GM19351 (cell line): Measurements from ENCODE around the gene CEP170B.
"Not testable (repeated sequence)": the region's sequence is repeated elsewhere in the genome, so short reads cannot be mapped to it uniquely, and the experiment has no call there.

Source experiments
- ATAC-seq: cut with Tn5 transposase; IDR thresholded peaks from one replicate; pipeline ENCODE4 v1.9.1; 2021; ENCODE audit warnings: mild to moderate bottlenecking, moderate library complexity; ENCODE audit not compliant: unreplicated experiment

CEP170B gene

GRCh38 chr14:104843442-104844305 lies 21.4 kb upstream of the CEP170B start:
- no peak for ATAC-seq

- no peak for ATAC-seq
Observed at GRCh38 chr14:104844306-104845032, 20.6 kb upstream of the CEP170B start.

GRCh38 chr14:104845033-104845666 lies 19.9 kb upstream of the CEP170B start:
- ATAC-seq = no peak

GRCh38 chr14:104845834-104846441 lies 19.1 kb upstream of the CEP170B start:
- no peak for ATAC-seq

DNA sequence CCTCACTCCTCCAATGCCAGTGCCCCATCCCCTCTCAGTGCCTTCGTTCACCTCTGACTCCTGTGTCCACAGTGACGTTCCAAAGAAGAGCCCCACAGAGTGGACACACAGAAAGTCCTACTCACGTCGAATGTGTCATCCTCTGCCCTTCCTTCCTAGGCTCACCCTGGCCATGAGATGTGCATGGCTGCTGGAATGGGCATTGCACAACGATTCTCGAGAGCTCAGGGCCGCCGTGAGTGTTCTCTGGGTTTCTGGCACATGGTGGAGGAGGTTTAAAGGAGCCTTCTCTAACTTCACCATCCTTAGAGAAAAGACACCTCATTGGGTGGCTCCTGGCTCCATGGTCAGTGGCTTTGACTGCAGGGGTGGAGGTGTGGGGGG lies 12.8 kb upstream of the CEP170B start:
- ATAC-seq = no peak

- ATAC-seq = no peak
Observed at GRCh38 chr14:104855532-104856090, 9.5 kb upstream of the CEP170B start.

- ATAC-seq = no peak
Observed at GRCh38 chr14:104856157-104856868, 8.8 kb upstream of the CEP170B start.

- no peak for ATAC-seq
Observed at GRCh38 chr14:104856869-104857860, 7.9 kb upstream of the CEP170B start.

DNA sequence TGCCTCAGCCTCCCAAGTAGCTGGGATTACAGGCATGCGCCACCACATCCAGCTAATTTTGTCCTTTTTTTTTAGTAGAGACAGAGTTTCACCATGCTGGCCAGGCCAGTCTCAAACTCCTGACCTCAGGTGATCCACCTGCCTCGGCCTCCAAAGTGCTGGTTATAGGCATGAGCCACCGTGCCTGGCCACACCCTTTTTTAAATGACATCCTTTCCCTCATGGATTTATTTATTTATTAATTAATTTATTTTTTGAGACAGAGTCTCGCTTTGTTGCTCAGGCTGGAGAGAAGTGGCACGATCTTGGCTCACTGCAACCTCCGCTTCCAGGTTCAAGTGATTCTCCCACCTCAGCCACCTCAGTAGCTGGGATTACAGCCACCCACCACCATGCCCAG lies 7.1 kb upstream of the CEP170B start:
- not testable (repeated sequence) for ATAC-seq

DNA sequence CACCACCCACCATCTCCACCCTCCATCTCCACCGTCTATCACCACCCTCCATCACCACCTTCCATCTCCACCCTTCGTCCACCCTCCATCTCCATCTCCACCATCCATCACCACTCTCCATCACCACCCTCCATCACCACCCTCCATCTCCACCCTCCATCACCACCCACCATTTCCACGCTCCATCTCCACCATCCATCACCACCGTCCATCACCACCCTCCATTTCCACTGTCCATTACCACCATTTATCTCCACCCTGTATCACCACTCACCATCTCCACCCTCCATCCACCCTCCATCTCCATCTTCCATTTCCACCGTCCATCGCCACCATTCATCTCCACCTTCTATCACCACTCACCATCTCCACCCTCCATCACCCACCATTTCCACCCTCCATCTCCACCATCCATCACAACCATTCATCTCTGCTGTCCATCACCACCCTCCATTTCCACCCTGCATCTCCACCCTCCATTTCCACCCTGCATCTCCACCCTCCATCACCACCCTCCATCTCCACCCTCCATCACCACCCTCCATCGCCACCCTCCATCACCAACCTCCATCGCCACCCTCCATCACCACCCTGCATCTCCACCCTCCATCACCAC lies 6.1 kb upstream of the CEP170B start:
- ATAC-seq = no peak

DNA sequence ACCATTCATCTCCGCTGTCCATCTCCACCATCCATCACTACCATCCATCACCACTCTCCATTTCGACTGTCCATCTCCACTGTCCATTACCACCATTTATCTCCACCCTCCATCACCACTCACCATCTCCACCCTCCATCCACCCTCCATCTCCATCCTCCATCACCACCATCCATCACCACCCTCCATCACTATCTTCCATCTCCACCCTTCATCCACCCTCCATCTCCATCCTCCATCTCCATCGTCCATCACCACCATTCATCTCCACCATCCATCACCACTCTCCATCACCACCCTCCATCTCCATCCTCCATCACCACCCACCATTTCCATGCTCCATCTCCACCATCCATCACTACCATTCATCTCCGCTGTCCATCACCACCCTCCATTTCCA lies 5.2 kb upstream of the CEP170B start:
- ATAC-seq = no peak

DNA sequence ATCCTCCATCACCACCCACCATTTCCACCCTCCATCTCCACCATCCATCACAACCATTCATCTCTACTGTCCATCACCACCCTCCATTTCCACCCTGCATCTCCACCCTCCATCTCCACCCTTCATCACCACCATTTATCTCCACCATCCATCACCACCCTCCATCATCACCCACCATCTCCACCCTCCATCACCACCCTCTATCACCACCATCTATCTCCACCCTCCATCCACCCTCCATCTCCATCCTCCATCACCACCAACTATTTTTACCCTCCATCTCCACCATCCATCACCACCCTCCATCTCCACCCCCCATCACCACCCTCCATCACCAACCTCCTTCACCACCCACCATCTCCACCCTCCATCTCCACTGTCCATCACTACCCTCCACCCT lies 4.7 kb upstream of the CEP170B start:
- ATAC-seq = no peak

DNA sequence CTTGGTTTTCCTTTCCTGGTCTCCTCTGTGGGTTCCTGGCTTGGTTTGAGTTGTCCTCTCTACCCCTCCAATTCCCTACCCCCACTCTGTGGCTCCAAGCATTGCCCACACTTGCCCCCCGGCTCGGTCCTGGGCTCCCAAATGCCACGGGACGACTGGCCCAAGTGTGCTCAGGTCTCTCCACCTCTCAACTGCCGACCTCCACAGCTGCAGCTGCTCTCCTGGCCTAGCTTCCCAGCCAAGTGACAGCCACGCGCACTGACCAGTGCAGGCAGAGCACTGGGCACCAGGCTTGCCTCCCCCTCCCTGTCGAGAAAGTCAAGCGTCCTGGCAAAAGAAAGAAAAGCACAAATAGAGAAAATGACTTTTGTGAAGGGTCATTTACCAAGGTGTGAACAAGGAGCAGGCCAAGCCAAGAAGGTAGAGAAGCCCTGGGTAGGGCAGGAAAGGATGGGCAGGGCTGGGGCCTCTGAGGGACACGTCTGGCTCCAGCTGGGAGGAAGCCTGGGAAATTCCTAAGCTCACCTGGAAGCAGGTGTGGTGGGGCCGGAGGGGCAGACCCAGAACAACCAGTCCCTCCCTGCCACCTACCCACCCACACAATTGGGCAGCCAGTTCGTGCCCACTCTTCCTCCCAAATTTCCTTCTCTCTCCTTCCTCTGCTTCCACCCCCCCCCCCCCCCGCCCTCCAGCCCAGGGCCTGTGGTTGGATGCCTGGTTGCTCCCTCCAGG lies 1.8 kb upstream of the CEP170B start:
- no peak for ATAC-seq

DNA sequence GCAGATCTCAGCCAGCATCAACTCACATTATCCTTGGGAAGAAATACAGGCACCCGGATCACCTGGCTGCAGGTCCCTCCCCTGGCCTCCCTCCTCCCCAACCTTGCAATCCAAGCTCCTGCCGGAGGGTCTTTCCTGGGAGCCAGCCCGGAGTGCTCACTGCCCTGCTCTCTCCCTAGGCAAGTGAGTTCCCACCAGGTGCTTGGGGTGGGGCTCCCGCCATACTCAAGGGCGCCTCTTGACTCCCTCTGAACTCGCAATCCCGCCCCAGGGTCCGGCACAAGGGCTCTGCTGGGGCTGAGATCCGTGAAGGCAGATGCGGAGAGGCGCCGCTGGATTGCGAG lies 1.2 kb upstream of the CEP170B start:
- ATAC-seq = no peak

DNA sequence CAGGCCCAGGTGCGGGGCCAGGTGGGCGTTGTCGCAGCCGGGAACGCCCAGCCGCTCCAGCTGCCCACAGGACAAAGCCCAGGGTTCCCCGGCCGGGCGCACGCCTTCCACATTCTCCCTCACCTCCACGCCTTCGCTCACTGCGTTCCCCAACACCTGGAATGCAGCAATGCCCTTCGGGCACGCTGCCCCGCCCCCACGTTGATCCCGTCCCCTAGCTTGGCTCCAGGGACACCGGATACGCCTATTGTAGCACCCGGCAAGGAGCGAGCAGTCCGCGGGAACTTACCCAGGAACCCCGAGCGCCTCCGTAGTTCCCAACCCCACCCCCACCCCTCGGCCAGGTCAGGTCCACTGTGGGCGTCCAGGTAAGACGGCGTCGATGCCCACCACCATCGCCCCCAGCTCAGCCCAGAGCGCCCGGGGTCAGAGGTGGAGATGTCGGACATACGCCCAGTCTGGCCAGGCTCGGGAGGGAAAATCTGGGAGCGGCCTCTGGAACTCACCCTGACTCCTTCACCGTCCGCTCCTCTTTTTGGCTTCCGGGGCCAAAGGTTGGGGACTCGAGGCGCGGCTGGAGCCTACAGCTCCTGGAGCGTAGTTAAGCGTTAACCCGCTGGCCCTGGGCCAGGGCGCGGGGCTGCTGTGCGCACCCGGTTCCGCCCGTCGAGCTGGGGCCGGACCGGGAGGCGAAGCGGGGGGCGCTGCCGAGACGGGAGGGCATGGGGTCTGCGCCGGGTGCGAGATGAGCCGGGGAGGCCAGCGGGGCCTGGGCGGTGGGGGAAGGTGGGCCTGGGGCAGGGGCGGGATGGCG lies 594 bp upstream of the CEP170B start:
- ATAC-seq = no peak

GRCh38 chr14:104865631-104866441 lies 768 bp downstream of the CEP170B start:
- no peak for ATAC-seq
